IMR-90 (cell line): ENCODE data around the gene IFI27L2.

ENCODE experiments used
- BHLHE40 ChIP-seq: fragments of 150-350 bp; IDR thresholded peaks from 2 replicates; pipeline ENCODE4 v1.6.1; 2016; ENCODE audit warnings: mild to moderate bottlenecking, low read depth, low read length
- CEBPB ChIP-seq: IDR thresholded peaks from 2 replicates; pipeline ENCODE4 v1.6.1; 2012; ENCODE audit warnings: low read depth, low read length, improper control_type of control experiment
- FOS ChIP-seq: fragments of 150-350 bp; IDR thresholded peaks from 2 replicates; pipeline ENCODE4 v1.6.1; 2016; ENCODE audit warnings: low read depth, low read length
- MAFK ChIP-seq: IDR thresholded peaks from 2 replicates; pipeline ENCODE4 v1.6.1; 2012; ENCODE audit warnings: low read depth, low read length, improper control_type of control experiment
- MAZ ChIP-seq: IDR thresholded peaks from 2 replicates; pipeline ENCODE4 v1.6.1; 2012; ENCODE audit warnings: low read depth, mild to moderate bottlenecking, low read length, improper control_type of control experiment, moderate library complexity, borderline replicate concordance
- MXI1 ChIP-seq: IDR thresholded peaks from 2 replicates; pipeline ENCODE4 v1.6.1; 2012; ENCODE audit warnings: low read depth, mild to moderate bottlenecking, low read length, moderate library complexity, borderline replicate concordance
- NFE2L2 ChIP-seq: fragments of 150-350 bp; IDR thresholded peaks from 2 replicates; pipeline ENCODE4 v1.6.1; 2016; ENCODE audit warnings: low read depth, mild to moderate bottlenecking, low read length
- POLR2A ChIP-seq: IDR thresholded peaks from 2 replicates; pipeline ENCODE4 v1.6.1; 2012; ENCODE audit warnings: mild to moderate bottlenecking, low read depth, low read length
- RAD21 ChIP-seq: IDR thresholded peaks from 2 replicates; pipeline ENCODE4 v1.6.1; 2012; ENCODE audit warnings: low read length, improper control_type of control experiment
- RFX5 ChIP-seq: IDR thresholded peaks from 2 replicates; pipeline ENCODE4 v1.8.0; 2012; ENCODE audit warnings: low read depth, mild to moderate bottlenecking, low read length, moderate library complexity
- SMC3 ChIP-seq: fragments of 150-350 bp; IDR thresholded peaks from 2 replicates; pipeline ENCODE4 v1.6.1; 2016; ENCODE audit warnings: low read depth, mild to moderate bottlenecking, antibody characterized with exemption, low read length, moderate library complexity
- TF ChIP-seq, protein P1 (sequence below): conservative IDR thresholded peaks from 2 replicates; pipeline ENCODE4 v1.5.1; 2012; ENCODE audit warnings: mild to moderate bottlenecking, low read depth, low read length, improper control_type of control experiment
- TF ChIP-seq, protein P2 (sequence below): fragments of 150-350 bp; IDR thresholded peaks from 2 replicates; pipeline ENCODE4 v1.6.1; 2016; ENCODE audit warnings: low read depth, mild to moderate bottlenecking, low read length, moderate library complexity, borderline replicate concordance
- TF ChIP-seq, protein P3 (sequence below): fragments of 150-350 bp; IDR thresholded peaks from 2 replicates; pipeline ENCODE4 v1.6.1; 2017; ENCODE audit warnings: mild to moderate bottlenecking, antibody characterized with exemption, low read length, low read depth

DNA sequence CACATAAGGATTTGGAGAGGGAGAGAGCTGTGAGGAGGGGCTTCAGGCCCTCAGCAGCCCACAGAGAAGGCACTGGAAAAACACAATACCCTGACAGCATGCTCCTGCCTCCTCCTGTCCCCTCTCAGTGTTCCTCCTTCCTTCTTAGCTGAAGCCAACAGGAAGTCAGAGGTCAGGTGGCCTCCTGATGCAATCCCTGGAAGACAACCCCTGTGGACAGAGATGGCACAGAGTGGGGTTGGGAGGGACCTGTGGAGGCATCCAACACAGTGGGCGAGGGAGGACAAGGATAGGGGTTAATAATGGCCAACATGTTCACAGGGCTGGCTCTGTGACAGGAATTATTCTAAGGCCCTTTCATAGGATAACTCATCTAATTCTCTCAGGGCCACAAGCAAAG, 15.4 kb upstream of the IFI27L2 start:
- TF ChIP-seq, protein P1, sequence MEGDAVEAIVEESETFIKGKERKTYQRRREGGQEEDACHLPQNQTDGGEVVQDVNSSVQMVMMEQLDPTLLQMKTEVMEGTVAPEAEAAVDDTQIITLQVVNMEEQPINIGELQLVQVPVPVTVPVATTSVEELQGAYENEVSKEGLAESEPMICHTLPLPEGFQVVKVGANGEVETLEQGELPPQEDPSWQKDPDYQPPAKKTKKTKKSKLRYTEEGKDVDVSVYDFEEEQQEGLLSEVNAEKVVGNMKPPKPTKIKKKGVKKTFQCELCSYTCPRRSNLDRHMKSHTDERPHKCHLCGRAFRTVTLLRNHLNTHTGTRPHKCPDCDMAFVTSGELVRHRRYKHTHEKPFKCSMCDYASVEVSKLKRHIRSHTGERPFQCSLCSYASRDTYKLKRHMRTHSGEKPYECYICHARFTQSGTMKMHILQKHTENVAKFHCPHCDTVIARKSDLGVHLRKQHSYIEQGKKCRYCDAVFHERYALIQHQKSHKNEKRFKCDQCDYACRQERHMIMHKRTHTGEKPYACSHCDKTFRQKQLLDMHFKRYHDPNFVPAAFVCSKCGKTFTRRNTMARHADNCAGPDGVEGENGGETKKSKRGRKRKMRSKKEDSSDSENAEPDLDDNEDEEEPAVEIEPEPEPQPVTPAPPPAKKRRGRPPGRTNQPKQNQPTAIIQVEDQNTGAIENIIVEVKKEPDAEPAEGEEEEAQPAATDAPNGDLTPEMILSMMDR, result no peak
- TF ChIP-seq FOS (no peak), CEBPB (no peak), SMC3 (no peak), RAD21 (no peak), POLR2A (no peak), RFX5 (no peak), NFE2L2 (no peak), BHLHE40 (no peak), MAZ (no peak), MAFK (no peak), MXI1 (no peak)
- TF ChIP-seq, protein P2, sequence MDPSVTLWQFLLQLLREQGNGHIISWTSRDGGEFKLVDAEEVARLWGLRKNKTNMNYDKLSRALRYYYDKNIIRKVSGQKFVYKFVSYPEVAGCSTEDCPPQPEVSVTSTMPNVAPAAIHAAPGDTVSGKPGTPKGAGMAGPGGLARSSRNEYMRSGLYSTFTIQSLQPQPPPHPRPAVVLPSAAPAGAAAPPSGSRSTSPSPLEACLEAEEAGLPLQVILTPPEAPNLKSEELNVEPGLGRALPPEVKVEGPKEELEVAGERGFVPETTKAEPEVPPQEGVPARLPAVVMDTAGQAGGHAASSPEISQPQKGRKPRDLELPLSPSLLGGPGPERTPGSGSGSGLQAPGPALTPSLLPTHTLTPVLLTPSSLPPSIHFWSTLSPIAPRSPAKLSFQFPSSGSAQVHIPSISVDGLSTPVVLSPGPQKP, result no peak
- TF ChIP-seq, protein P3, sequence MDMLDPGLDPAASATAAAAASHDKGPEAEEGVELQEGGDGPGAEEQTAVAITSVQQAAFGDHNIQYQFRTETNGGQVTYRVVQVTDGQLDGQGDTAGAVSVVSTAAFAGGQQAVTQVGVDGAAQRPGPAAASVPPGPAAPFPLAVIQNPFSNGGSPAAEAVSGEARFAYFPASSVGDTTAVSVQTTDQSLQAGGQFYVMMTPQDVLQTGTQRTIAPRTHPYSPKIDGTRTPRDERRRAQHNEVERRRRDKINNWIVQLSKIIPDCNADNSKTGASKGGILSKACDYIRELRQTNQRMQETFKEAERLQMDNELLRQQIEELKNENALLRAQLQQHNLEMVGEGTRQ, result no peak
